Large intestine (tissue), 3 donors: Measurements from ENCODE around the gene SMG6. TPM values are rescaled to one million over a fixed set of nuclear protein-coding genes. Genes with fewer than 3 reads are reported as not detected.

Experiments
- DNase-seq, 2 donors: peaks; one replicate each; pipeline versions ENCODE4 v3.0.0 to v3.0.0-alpha.2; 2013
- H3K27ac ChIP-seq: one replicate; pipeline ENCODE4 v1.5.1; 2013; ENCODE audit warnings: low read length
- H3K27me3 ChIP-seq: 2 replicates; pipeline ENCODE4 v1.6.1; 2013; ENCODE audit warnings: low read length; ENCODE audit not compliant: control insufficient read depth, insufficient read depth
- H3K36me3 ChIP-seq: 2 replicates; pipeline ENCODE4 v1.6.1; 2013; ENCODE audit warnings: low read length; ENCODE audit not compliant: control insufficient read depth, insufficient read depth
- H3K4me1 ChIP-seq: one replicate; pipeline ENCODE4 v1.6.1; 2013; ENCODE audit warnings: low read length; ENCODE audit not compliant: control insufficient read depth, insufficient read depth
- H3K4me3 ChIP-seq: one replicate; pipeline ENCODE4 v1.5.1; 2013; ENCODE audit warnings: low read length
- H3K9me3 ChIP-seq: one replicate; pipeline ENCODE4 v1.6.1; 2013; ENCODE audit warnings: mild to moderate bottlenecking, low read depth, low read length, moderate library complexity; ENCODE audit not compliant: control insufficient read depth
- WGBS: methylation state at CpG from one replicate; pipeline ENCODE4 v1.1.5; 2013; ENCODE audit warnings: low lambda C conversion rate; ENCODE audit not compliant: insufficient coverage; 5-methylcytosine and 5-hydroxymethylcytosine counted together
- polyA plus RNA-seq: library from polyadenylated mRNA; unstranded; fragments of 120-200 nt; gene quantifications from one replicate; pipeline ENCODE4 v1.2.1, GENCODE V29; 2013

Gene SMG6
- polyA plus RNA-seq, 1 donor, result 18.0 TPM

GRCh38 chr17:2107050-2107449, 196.5 kb downstream of the SMG6 start:
- no peak for DNase-seq
- no peak overlapping the region for H3K27ac ChIP-seq
- no peak overlapping the region for H3K4me3 ChIP-seq

GRCh38 chr17:2106308-2106955, 197.2 kb downstream of the SMG6 start:
- no CpG with 5 or more reads among the region's 11 CpGs for WGBS
- no peaks in the 10 kb centered on the region for H3K27me3 ChIP-seq
- DNase-seq, result peak in 1 of 2 donors; percentile 43
- H3K9me3 ChIP-seq, result no peaks in the 10 kb centered on the region
- no peak overlapping the region for H3K27ac ChIP-seq
- H3K4me1 ChIP-seq, result peaks cover 5% of the 10 kb centered on the region
- no peaks in the 10 kb centered on the region for H3K36me3 ChIP-seq
- no peak overlapping the region for H3K4me3 ChIP-seq

More at GRCh38 chr17:2107050-2107449, 196.5 kb downstream of the SMG6 start:
- no CpG with 5 or more reads among the region's 2 CpGs for WGBS
- Histone ChIP-seq H3K9me3 (no peaks in the 10 kb centered on the region), H3K36me3 (no peaks in the 10 kb centered on the region), H3K4me1 (peaks cover 5% of the 10 kb centered on the region), H3K27me3 (no peaks in the 10 kb centered on the region)

- no peak for DNase-seq
- no peak overlapping the region for H3K27ac ChIP-seq
These were observed 197.9 kb downstream of the SMG6 start for GRCh38 chr17:2105663-2106062.

GRCh38 chr17:2102931-2103809, 200.4 kb downstream of the SMG6 start:
- Histone ChIP-seq H3K9me3 (no peaks in the 10 kb centered on the region), H3K4me3 (no peak overlapping the region), H3K36me3 (no peaks in the 10 kb centered on the region), H3K27me3 (no peaks in the 10 kb centered on the region), H3K27ac (no peak overlapping the region), H3K4me1 (peaks cover 5% of the 10 kb centered on the region)
- 100% methylated on average over 1 of the region's 9 CpGs for WGBS
- no peak for DNase-seq

More at GRCh38 chr17:2105663-2106062, 197.9 kb downstream of the SMG6 start:
- H3K36me3 ChIP-seq, result no peaks in the 10 kb centered on the region
- no peaks in the 10 kb centered on the region for H3K9me3 ChIP-seq
- no peak overlapping the region for H3K4me3 ChIP-seq
- no CpG with 5 or more reads among the region's 1 CpG for WGBS
- no peaks in the 10 kb centered on the region for H3K27me3 ChIP-seq
- peaks cover 5% of the 10 kb centered on the region for H3K4me1 ChIP-seq

- Histone ChIP-seq H3K9me3 (no peaks in the 10 kb centered on the region), H3K36me3 (peaks cover 3% of the 10 kb centered on the region), H3K27ac (no peak overlapping the region), H3K4me1 (no peaks in the 10 kb centered on the region), H3K4me3 (no peak overlapping the region), H3K27me3 (no peaks in the 10 kb centered on the region)
- DNase-seq, result no peak
- no CpG with 5 or more reads among the region's 15 CpGs for WGBS
These were observed 201.9 kb downstream of the SMG6 start for GRCh38 chr17:2101448-2102257.

GRCh38 chr17:2095536-2095910, 208.1 kb downstream of the SMG6 start:
- no peaks in the 10 kb centered on the region for H3K27me3 ChIP-seq
- no peak for DNase-seq
- peaks cover 5% of the 10 kb centered on the region for H3K36me3 ChIP-seq
- peak overlapping the region; percentile 15 for H3K27ac ChIP-seq
- H3K4me3 ChIP-seq, result no peak overlapping the region
- H3K9me3 ChIP-seq, result no peaks in the 10 kb centered on the region
- no CpG with 5 or more reads among the region's 10 CpGs for WGBS
- peaks cover 10% of the 10 kb centered on the region for H3K4me1 ChIP-seq

- no CpG with 5 or more reads among the region's 12 CpGs for WGBS
- Histone ChIP-seq H3K9me3 (no peaks in the 10 kb centered on the region), H3K36me3 (peaks cover 5% of the 10 kb centered on the region), H3K27me3 (no peaks in the 10 kb centered on the region), H3K4me3 (no peak overlapping the region), H3K4me1 (peaks cover 10% of the 10 kb centered on the region), H3K27ac (peak overlapping the region; percentile 15)
- DNase-seq, result peak; percentile 70 to 72
These were observed 208.6 kb downstream of the SMG6 start for GRCh38 chr17:2094891-2095535.

- H3K4me3 ChIP-seq, result no peak overlapping the region
- no peaks in the 10 kb centered on the region for H3K27me3 ChIP-seq
- H3K9me3 ChIP-seq, result no peaks in the 10 kb centered on the region
- H3K4me1 ChIP-seq, result peaks cover 21% of the 10 kb centered on the region
- 93% methylated on average over 2 of the region's 5 CpGs for WGBS
- H3K27ac ChIP-seq, result no peak overlapping the region
- no peak for DNase-seq
- peaks cover 5% of the 10 kb centered on the region for H3K36me3 ChIP-seq
These were observed 210.2 kb downstream of the SMG6 start for GRCh38 chr17:2093349-2093748.

GRCh38 chr17:2092253-2092652, 211.3 kb downstream of the SMG6 start:
- H3K4me3 ChIP-seq, result no peak overlapping the region
- no peaks in the 10 kb centered on the region for H3K27me3 ChIP-seq
- 100% methylated on average over 1 of the region's 4 CpGs for WGBS
- H3K36me3 ChIP-seq, result peaks cover 2% of the 10 kb centered on the region
- peaks cover 23% of the 10 kb centered on the region for H3K4me1 ChIP-seq
- DNase-seq, result no peak
- H3K27ac ChIP-seq, result no peak overlapping the region
- H3K9me3 ChIP-seq, result no peaks in the 10 kb centered on the region
